IPS-11a (cell line): ENCODE data around the gene WWC2.
"Not testable (repeated sequence)": the region's sequence is repeated elsewhere in the genome, so short reads cannot be mapped to it uniquely, and the experiment has no call there.

Experiments used
- H3K4me3 ChIP-seq: one replicate; pipeline ENCODE4 v1.5.1; 2013; ENCODE audit warnings: low read depth, low read length, control low read depth

Gene WWC2

GRCh38 chr4:183326387-183326786, 227.3 kb downstream of the WWC2 start:
- not testable (repeated sequence) for H3K4me3 ChIP-seq

GRCh38 chr4:183326853-183327252, 227.8 kb downstream of the WWC2 start:
- H3K4me3 ChIP-seq = no peak overlapping the region

GRCh38 chr4:183327827-183328226, 228.8 kb downstream of the WWC2 start:
- no peak overlapping the region for H3K4me3 ChIP-seq

GRCh38 chr4:183328832-183329231, 229.8 kb downstream of the WWC2 start:
- H3K4me3 ChIP-seq = no peak overlapping the region

GRCh38 chr4:183329244-183329643, 230.2 kb downstream of the WWC2 start:
- H3K4me3 ChIP-seq = no peak overlapping the region

- no peak overlapping the region for H3K4me3 ChIP-seq
These were observed 231.1 kb downstream of the WWC2 start for GRCh38 chr4:183329954-183330742.

- no peak overlapping the region for H3K4me3 ChIP-seq
These were observed 231.8 kb downstream of the WWC2 start for GRCh38 chr4:183330841-183331240.

- H3K4me3 ChIP-seq = no peak overlapping the region
These were observed 233.4 kb downstream of the WWC2 start for GRCh38 chr4:183332447-183332846.

- no peak overlapping the region for H3K4me3 ChIP-seq
These were observed 234.1 kb downstream of the WWC2 start for GRCh38 chr4:183333202-183333601.

GRCh38 chr4:183333983-183334382, 234.9 kb downstream of the WWC2 start:
- no peak overlapping the region for H3K4me3 ChIP-seq

GRCh38 chr4:183335369-183335940, 236.4 kb downstream of the WWC2 start:
- H3K4me3 ChIP-seq = no peak overlapping the region

- no peak overlapping the region for H3K4me3 ChIP-seq
These were observed 238.3 kb downstream of the WWC2 start for GRCh38 chr4:183337349-183337748.

GRCh38 chr4:183337833-183338232, 238.8 kb downstream of the WWC2 start:
- H3K4me3 ChIP-seq = no peak overlapping the region

- H3K4me3 ChIP-seq = no peak overlapping the region
These were observed 243.8 kb downstream of the WWC2 start for GRCh38 chr4:183342541-183343533.

GRCh38 chr4:183343730-183344129, 244.7 kb downstream of the WWC2 start:
- H3K4me3 ChIP-seq = no peak overlapping the region

GRCh38 chr4:183344523-183345255, 245.6 kb downstream of the WWC2 start:
- no peak overlapping the region for H3K4me3 ChIP-seq

GRCh38 chr4:183345261-183345660, 246.2 kb downstream of the WWC2 start:
- no peak overlapping the region for H3K4me3 ChIP-seq

GRCh38 chr4:183347146-183347545, 248.1 kb downstream of the WWC2 start:
- no peak overlapping the region for H3K4me3 ChIP-seq

- H3K4me3 ChIP-seq = no peak overlapping the region
These were observed 248.5 kb downstream of the WWC2 start for GRCh38 chr4:183347566-183347965.

- no peak overlapping the region for H3K4me3 ChIP-seq
These were observed 249.1 kb downstream of the WWC2 start for GRCh38 chr4:183348136-183348535.
